Nephron (organoid): Measurements from ENCODE around the gene TP53TG5.
A peak's percentile ranks its signal among the peaks of the same experiment; 100 is the strongest.

ENCODE experiments used
- H3K27ac Mint-ChIP-seq, 3 experiments: 2 replicates each; pipeline ENCODE4 v1.8.0; 2020; ENCODE audit warnings: mixed read lengths in 3 of 3, mild to moderate bottlenecking in 2 of 3, moderate library complexity in 1 of 3
- H3K27me3 Mint-ChIP-seq: 2 replicates; pipeline ENCODE4 v1.8.0; 2021; ENCODE audit warnings: low read depth, mild to moderate bottlenecking, moderate library complexity, mixed read lengths
- H3K36me3 Mint-ChIP-seq: 2 replicates; pipeline ENCODE4 v1.8.0; 2020; ENCODE audit warnings: low read depth, mixed read lengths
- H3K4me1 Mint-ChIP-seq: 2 replicates; pipeline ENCODE4 v1.8.0; 2020; ENCODE audit warnings: mixed read lengths
- H3K4me3 Mint-ChIP-seq, 3 experiments: 2 replicates each; pipeline ENCODE4 v1.8.0; 2020; ENCODE audit warnings: mild to moderate bottlenecking in 3 of 3, mixed read lengths in 3 of 3, moderate library complexity in 2 of 3
- H3K9me3 Mint-ChIP-seq: 2 replicates; pipeline ENCODE4 v1.8.0; 2020; ENCODE audit warnings: mixed read lengths
- TF ChIP-seq, protein P1 (sequence below), 3 experiments: fragments of 200-600 bp; sonication (generic); IDR thresholded peaks; one replicate each; pipeline ENCODE4 v1.5.0; 2021; ENCODE audit warnings: antibody characterized with exemption in 3 of 3; ENCODE audit not compliant: unreplicated experiment in 3 of 3

Gene TP53TG5

GRCh38 chr20:45412653-45413052, 34.5 kb upstream of the TP53TG5 start:
- peaks cover 18% of the 10 kb centered on the region for H3K4me1 Mint-ChIP-seq
- peak overlapping the region in 1 of 3 experiments; percentile 26 for H3K4me3 Mint-ChIP-seq
- H3K9me3 Mint-ChIP-seq: no peaks in the 10 kb centered on the region

GRCh38 chr20:45410887-45411286, 32.8 kb upstream of the TP53TG5 start:
- Mint-ChIP-seq H3K27me3 (peaks cover 28% of the 10 kb centered on the region), H3K9me3 (no peaks in the 10 kb centered on the region), H3K4me3 (peak overlapping the region in 1 of 3 experiments; percentile 36), H3K36me3 (no peaks in the 10 kb centered on the region), H3K27ac (no peak overlapping the region), H3K4me1 (peaks cover 8% of the 10 kb centered on the region)
- TF ChIP-seq, protein P1, sequence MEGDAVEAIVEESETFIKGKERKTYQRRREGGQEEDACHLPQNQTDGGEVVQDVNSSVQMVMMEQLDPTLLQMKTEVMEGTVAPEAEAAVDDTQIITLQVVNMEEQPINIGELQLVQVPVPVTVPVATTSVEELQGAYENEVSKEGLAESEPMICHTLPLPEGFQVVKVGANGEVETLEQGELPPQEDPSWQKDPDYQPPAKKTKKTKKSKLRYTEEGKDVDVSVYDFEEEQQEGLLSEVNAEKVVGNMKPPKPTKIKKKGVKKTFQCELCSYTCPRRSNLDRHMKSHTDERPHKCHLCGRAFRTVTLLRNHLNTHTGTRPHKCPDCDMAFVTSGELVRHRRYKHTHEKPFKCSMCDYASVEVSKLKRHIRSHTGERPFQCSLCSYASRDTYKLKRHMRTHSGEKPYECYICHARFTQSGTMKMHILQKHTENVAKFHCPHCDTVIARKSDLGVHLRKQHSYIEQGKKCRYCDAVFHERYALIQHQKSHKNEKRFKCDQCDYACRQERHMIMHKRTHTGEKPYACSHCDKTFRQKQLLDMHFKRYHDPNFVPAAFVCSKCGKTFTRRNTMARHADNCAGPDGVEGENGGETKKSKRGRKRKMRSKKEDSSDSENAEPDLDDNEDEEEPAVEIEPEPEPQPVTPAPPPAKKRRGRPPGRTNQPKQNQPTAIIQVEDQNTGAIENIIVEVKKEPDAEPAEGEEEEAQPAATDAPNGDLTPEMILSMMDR (IDR thresholded peaks at IDR 0.05; ENCODE audit: unreplicated experiment in 3 of 3): no peak

More at GRCh38 chr20:45412653-45413052, 34.5 kb upstream of the TP53TG5 start:
- no peaks in the 10 kb centered on the region for H3K36me3 Mint-ChIP-seq
- TF ChIP-seq, protein P1 (IDR thresholded peaks at IDR 0.05; ENCODE audit: unreplicated experiment in 3 of 3): no peak
- H3K27me3 Mint-ChIP-seq: peaks cover 17% of the 10 kb centered on the region
- H3K27ac Mint-ChIP-seq: no peak overlapping the region

DNA sequence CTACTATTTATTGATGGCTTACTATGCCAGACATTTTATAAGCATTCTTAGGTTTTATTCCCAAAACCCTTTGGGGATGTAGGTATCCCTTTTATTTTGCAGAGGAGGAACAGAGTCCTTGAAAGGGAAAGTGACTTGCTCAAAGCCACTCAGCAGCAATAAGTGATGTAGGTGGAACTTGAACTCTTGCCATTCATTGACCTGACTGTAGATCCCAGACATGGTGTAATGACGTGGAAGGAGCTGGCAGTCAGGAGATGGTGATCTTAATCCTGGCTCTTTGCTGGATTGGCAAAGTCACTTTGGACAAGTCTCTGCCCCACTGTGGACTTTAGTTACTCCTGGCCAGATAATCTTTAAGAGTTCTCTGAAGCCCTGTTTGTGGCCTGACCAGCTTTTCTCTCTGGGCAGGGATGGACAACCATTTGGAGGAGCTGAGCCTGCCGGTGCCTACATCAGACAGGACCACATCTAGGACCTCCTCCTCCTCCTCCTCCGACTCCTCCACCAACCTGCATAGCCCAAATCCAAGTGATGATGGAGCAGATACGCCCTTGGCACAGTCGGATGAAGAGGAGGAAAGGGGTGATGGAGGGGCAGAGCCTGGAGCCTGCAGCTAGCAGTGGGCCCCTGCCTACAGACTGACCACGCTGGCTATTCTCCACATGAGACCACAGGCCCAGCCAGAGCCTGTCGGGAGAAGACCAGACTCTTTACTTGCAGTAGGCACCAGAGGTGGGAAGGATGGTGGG, 31.6 kb upstream of the TP53TG5 start:
- Mint-ChIP-seq H3K4me3 (no peak overlapping the region), H3K27me3 (peaks cover 39% of the 10 kb centered on the region), H3K4me1 (no peaks in the 10 kb centered on the region), H3K27ac (no peak overlapping the region), H3K36me3 (no peaks in the 10 kb centered on the region), H3K9me3 (no peaks in the 10 kb centered on the region)
- TF ChIP-seq, protein P1 (IDR thresholded peaks at IDR 0.05; ENCODE audit: unreplicated experiment in 3 of 3): no peak

GRCh38 chr20:45408646-45409213, 30.6 kb upstream of the TP53TG5 start:
- TF ChIP-seq, protein P1 (IDR thresholded peaks at IDR 0.05; ENCODE audit: unreplicated experiment in 3 of 3): no peak
- H3K4me3 Mint-ChIP-seq: peak overlapping the region; percentile 68 to 74 (median 69)
- H3K27me3 Mint-ChIP-seq: peaks cover 49% of the 10 kb centered on the region
- no peaks in the 10 kb centered on the region for H3K9me3 Mint-ChIP-seq
- H3K27ac Mint-ChIP-seq: no peak overlapping the region
- H3K4me1 Mint-ChIP-seq: no peaks in the 10 kb centered on the region
- H3K36me3 Mint-ChIP-seq: no peaks in the 10 kb centered on the region

- Mint-ChIP-seq H3K4me1 (no peaks in the 10 kb centered on the region), H3K27me3 (peaks cover 56% of the 10 kb centered on the region), H3K9me3 (no peaks in the 10 kb centered on the region), H3K36me3 (peaks cover 5% of the 10 kb centered on the region), H3K4me3 (peak within 1 kb of the TSS; percentile 82 to 85 (median 84)), H3K27ac (peak within 1 kb of the TSS in 1 of 3 experiments; percentile 24)
- TF ChIP-seq, protein P1 (IDR thresholded peaks at IDR 0.05; ENCODE audit: unreplicated experiment in 3 of 3): no peak
Measured at GRCh38 chr20:45407783-45408645, 29.9 kb upstream of the TP53TG5 start, which contains the start of gene DBNDD2. DBNDD2 (plus strand) TSS chr20:45408289; CDS start chr20:45408468, 179 bp downstream.
